ENCODE measurements around the gene HOGA1.
"Not testable (repeated sequence)": the region's sequence is repeated elsewhere in the genome, so short reads cannot be mapped to it uniquely, and the experiment has no call there.

Gene HOGA1

DNA sequence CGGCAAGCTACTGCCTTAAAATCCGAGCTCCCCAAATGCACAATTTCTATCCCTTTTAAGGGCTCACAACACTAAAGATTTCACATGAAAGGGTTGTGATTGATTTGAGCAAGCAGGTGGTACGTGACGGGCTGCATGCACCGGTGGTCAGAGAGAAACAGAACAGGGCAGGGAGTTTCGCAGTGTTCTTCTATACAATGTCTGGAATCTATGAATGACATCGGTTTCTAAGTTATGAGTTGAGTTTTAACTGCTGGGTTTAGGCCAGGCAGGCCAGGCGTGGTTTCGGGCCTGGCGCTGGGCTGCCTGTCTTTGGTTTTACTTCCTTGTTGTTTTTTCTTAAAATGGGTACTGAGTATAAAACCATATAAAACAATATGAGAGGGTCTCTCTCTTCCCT is 28.6 kb upstream of the HOGA1 start:
- DNase-seq = not testable (repeated sequence)

- DNase-seq = not testable (repeated sequence)
These were observed 23.3 kb upstream of the HOGA1 start for GRCh38 chr10:97560731-97561381.

- DNase-seq = not testable (repeated sequence)
These were observed 22.7 kb upstream of the HOGA1 start for GRCh38 chr10:97561386-97562077.

DNA sequence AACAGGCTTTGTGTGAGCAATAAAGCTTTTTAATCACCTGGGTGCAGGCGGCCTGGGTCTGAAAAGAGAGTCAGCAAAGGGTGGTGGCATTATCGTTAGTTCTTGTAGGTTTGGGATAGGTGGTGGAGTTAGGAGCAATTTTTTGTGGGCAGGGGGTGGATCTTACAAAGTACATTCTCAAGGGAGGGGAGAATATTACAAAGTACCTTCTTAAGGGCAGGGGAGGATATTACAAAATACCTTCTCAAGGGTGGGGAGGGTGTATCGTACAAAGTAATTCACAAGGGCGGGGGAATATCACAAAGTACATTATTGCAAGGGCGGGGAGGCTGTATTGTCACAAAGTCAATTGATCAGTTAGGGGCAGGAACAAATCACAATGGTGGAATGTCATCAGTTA is 21.9 kb upstream of the HOGA1 start:
- DNase-seq = not testable (repeated sequence)

DNA sequence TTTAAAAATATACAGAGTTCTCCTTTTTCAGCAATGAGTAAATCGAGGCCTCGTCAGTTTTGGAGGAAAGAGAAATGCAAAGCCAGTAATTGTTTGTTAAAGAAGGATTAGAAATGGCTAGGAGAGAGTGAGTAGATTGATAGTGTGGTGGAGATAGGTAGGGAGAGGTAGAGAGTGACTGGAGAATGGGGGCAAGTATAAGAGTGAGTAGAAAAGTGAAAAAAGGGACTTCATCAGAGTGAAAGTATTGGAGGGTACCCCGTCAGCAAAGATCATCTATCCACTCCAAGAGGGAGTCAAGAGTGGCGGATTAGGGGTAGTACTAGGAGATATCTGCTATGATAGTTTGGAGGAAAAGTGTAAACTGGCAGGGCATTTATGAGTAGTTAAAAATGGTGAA is 20.9 kb upstream of the HOGA1 start:
- no peak for DNase-seq

DNA sequence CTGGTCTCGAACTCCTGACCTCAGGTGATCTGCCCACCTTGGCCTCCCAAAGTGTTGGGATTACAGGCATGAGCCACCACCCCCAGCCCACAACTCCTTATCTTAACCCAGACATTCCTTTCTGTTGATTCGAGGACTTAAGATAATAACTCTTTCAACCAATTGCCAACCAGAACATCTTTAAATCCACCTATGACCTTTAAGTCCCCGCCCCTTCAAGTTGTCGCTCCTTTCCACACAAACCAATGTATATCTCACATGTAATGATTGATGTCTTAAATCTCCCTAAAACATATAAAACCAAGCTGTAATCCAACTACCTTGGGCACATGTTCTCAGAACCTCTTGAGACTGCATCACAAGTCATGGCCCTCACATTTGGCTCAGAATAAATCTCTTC is 19.4 kb upstream of the HOGA1 start:
- DNase-seq = no peak

DNA sequence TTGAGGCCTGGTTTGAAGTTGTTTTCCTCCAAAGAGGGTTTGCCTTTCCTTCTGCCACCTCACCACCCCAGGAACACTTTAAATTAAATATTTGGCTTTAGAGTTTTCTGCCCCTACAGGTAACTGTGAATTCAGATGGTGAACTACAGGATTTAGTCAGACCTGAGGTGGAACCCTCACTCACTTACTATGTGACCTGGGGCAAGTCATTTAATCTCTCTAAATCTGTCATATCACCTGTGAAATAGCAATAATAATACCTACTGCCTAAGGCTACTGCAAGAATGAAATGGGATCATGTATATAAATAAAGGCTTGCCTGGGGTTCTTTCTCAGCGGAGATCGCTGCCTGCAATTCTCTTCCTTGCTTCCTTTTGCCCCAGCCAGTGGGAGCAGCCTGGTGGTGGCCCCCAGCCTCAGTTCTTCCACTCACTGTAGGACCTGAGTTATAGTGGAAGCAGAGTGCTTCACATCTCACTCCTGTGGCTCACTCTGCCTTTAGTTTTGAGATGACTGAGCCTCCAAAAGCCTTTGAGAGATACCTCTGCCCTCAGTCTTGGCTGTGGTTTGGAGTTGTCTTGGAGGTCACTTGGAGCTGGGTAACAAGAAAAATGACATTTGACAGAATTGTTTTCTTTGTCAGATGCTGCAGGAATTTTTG is 17.7 kb upstream of the HOGA1 start:
- DNase-seq = no peak

GRCh38 chr10:97567891-97568290 is 16.3 kb upstream of the HOGA1 start:
- DNase-seq = no peak

- DNase-seq = no peak
These were observed 13.9 kb upstream of the HOGA1 start for GRCh38 chr10:97570146-97570788.

DNA sequence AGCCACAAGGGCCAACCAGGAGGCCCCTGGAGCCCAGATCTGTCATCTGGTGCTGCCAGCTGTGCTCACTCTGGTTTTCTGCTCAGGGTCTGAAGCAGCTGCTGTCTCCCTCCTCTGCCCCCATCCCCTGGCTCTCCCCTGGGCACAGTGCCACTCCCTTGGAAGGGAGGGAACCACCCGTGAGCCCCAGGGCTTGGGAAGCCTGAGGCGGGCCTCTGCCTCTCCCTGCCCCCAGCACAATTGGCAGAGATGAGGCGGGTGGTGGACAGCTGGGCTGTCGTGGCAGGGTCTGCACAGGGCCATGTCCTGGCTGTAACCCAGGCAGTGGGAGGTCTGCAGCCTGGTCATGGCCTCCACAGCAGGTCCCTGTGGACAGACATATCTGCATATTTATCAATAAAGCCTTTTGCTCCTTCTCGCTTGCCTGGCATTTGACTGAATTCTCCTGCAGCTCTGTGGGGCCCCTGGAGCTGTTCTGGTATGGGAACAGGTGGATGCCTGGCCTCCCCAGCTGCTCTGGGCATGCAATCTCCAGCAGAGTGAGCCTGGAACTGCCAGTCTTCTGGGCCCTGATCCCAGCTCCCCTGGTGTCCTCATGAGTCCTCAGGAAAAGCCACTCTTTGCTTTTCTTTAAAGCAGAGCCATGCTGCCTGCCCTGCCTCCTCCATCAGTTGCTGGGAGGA is 13.3 kb upstream of the HOGA1 start:
- peak; percentile 83 for DNase-seq

GRCh38 chr10:97571622-97572021 is 12.6 kb upstream of the HOGA1 start:
- no peak for DNase-seq

DNA sequence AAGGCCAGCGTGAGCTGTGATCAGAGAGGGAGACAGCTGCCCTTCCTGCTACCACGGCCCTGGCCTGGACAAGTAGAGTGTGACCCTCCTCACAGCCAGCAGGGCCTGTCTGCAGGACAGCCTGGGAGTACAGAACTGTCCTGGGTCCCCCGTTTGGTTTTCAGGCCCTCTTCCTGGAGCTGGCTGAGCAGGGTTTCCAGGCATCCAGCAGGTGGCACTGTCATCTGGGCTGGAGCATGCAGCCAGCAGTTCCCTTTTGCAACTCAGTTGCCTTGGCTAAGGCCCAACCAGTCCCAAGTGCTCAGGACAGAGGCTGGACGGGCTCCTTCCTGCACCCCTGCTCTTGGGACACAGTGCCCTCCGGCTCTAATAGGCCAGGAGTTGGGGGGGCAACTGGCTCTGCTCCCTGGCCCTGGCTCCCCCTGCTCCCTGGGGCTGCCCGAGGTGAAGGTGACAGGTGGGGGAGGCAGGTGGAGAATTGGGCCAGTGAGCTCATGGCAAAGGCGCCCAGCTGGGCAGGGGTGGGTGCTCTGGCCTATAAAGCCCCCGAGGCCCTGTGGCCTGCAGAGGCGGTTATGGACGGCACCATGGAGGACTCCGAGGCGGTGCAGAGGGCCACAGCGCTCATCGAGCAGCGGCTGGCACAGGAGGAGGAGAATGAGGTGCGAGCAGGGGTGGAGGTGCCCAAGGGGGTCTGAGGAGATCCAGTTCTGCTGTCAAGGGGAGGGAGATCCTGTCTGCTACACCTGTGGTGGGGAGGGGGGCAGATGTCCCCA is 11.8 kb upstream of the HOGA1 start, which contains the start of gene ANKRD2:
ANKRD2 (plus strand) TSS at position 566 of the 776 bp plus-strand sequence; CDS start at position 576, 10 bp downstream.
- DNase-seq = peak; percentile 68

GRCh38 chr10:97573021-97573420 is 11.2 kb upstream of the HOGA1 start:
- no peak for DNase-seq

- no peak for DNase-seq
These were observed 10.5 kb upstream of the HOGA1 start for GRCh38 chr10:97573672-97574071.

DNA sequence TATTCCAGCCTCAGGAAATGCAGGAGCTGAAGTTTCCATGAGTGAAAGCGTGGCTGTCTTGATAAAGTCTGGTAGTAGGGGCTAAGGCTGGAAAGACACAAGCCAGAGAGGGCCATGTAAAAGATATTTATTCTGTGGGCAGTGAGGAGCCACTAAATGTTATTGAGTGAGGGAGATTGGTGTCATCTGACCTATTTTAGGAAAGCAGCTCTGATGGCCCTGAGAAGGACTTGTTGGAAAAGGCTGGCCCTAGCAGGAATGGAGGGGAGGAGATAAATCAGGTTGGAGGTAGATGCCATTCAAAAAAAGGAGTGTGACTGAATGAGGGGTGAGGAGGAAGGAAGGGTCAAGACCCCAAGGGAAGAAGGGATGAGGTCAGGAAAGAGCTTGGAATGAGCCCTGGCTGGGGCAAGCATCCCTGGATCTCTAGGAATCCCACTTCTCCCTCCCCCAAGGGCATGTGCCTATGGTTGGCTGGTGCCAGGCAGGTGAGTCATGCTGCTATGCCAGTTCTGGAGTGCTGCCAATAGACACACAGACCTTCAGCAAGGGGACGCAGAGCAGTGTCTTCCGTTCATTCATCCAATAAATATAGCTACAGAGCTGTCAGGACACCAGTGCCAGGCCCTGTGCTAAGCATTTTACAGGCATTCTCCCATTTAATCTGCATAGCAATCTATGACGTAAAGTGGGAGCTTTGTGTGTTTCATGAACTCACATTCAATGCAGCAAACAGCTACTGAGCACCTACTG is 9.6 kb upstream of the HOGA1 start:
- peak; percentile 64 for DNase-seq

GRCh38 chr10:97575127-97575668 is 9.0 kb upstream of the HOGA1 start:
- no peak for DNase-seq

- not testable (repeated sequence) for DNase-seq
These were observed 7.7 kb upstream of the HOGA1 start for GRCh38 chr10:97576487-97576886.

DNA sequence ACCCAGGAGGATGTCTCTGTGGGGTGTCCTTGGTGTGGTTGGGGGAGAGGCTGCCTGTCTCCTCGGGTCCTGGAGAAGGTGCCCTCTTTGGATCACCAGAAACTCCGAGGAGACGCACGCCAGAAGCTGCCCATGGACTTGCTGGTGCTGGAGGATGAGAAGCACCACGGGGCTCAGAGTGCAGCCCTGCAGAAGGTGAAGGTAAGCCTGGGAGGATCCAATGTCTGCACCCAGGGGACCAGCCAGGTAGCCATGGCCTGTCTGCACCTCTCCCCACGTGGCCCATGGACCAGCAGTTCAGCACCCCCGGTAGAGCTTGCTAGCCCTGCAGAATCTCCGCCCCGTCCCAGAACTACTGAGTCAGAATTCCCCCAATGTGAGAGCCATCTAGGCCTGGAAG is 6.5 kb upstream of the HOGA1 start:
- no peak for DNase-seq

DNA sequence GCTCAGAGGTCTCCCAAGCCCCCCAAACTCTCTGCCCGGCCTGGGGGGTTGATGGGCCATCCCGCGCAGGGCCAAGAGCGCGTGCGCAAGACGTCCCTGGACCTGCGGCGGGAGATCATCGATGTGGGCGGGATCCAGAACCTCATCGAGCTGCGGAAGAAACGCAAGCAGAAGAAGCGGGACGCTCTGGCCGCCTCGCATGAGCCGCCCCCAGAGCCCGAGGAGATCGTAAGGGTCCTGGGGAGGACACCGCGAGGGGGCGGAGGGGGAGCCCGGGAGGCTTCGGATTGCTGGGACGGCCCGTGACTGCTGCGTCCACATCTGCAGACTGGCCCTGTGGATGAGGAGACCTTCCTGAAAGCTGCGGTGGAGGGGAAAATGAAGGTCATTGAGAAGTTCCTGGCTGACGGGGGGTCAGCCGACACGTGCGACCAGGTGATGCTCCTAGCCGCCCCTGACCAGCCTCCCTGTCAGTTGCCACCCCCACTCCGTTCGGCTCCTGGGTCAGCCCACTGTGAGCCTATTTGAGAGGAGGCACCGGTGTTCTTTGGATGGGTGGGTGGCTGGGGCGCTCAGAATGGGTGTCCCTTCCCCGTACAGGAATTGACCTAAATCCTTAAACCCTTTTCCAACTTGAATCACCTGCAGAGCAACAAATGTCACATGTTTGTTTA is 5.9 kb upstream of the HOGA1 start:
- no peak for DNase-seq

All from NCI-H1694 treated with DMSO at 0.1 percent for 48 hours (cell line).